ENCODE data around the gene GABRG3. TPM values are rescaled to one million over a fixed set of nuclear protein-coding genes. Genes with fewer than 3 reads are reported as not detected.

The GABRG3 gene
- total RNA-seq, 2 experiments from 2014 or later: not detected

DNA sequence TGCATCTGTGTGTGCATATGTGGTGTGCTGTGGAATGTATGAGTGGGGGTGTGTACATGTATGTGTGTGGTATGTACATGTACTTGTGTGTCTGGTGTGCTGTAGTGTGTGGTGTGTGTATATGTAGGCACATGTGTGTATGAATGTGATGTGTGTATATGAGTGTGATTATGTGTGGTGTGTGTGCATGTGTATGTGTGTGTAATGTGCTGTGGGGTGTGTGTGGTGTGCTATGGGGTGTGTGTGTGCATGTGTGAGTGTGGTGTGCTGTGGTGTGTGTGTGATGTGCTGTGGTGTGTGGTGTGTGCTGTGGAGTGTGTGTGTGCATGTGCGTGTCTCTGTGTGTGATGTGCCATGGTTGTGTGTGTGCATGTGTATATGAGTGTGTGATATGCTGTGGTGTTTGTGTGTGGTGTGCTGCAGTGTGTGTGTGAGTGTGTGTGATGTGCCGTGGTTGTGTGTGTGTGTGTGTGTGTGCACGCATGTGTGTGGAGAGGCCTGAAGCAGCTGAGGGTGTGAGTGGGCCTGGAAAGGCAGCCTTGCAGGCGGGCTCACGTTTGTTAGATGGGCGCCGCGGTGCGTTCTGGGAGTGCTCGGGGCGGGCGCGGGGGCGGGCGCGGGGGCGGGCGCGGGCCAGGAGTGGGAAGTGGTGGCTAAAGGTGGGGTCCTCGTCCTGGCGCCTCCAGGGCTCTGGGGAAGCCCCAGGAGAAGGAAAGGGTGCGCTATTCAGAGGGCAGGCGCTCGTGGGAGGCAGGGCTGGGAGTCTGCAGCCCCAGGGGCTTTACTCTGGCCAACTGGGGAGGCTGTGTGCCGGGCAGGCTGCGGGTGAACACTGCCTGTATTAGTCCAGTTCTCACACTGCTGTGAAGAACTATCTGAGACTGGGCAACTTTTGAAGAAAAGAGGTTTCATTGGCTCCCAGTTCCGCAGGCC lies 116.9 kb downstream of the GABRG3 start:
- no peaks in the 10 kb centered on the region for H3K36me3 ChIP-seq (ENCODE audit: insufficient read depth, low read length)
- intact Hi-C loops (cut with DNase I, micrococcal nuclease): no loop called here
- TF ChIP-seq, protein P1, sequence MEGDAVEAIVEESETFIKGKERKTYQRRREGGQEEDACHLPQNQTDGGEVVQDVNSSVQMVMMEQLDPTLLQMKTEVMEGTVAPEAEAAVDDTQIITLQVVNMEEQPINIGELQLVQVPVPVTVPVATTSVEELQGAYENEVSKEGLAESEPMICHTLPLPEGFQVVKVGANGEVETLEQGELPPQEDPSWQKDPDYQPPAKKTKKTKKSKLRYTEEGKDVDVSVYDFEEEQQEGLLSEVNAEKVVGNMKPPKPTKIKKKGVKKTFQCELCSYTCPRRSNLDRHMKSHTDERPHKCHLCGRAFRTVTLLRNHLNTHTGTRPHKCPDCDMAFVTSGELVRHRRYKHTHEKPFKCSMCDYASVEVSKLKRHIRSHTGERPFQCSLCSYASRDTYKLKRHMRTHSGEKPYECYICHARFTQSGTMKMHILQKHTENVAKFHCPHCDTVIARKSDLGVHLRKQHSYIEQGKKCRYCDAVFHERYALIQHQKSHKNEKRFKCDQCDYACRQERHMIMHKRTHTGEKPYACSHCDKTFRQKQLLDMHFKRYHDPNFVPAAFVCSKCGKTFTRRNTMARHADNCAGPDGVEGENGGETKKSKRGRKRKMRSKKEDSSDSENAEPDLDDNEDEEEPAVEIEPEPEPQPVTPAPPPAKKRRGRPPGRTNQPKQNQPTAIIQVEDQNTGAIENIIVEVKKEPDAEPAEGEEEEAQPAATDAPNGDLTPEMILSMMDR (IDR thresholded peaks at IDR 0.05): no peak
- Mint-ChIP-seq H3K27me3 (no peaks in the 10 kb centered on the region), H3K36me3 (ENCODE audit: low read depth) (no peaks in the 10 kb centered on the region), H3K27ac (no peak overlapping the region), H3K9me3 (peaks cover 6% of the 10 kb centered on the region), H3K4me1 (ENCODE audit: low read depth) (no peaks in the 10 kb centered on the region), H3K4me3 (no peak overlapping the region)
- POLR2A ChIA-PET: no interaction called here
- CTCF ChIA-PET: no interaction called here
- no peak for DNase-seq
- ATAC-seq (ENCODE audit: poor library complexity): no peak
- no peaks in the 10 kb centered on the region for H3K4me1 ChIP-seq (ENCODE audit: insufficient read depth, low read length)
- no peak overlapping the region for H3K4me3 ChIP-seq (ENCODE audit: low read length)
- H3K9me3 ChIP-seq (ENCODE audit: control insufficient read depth in 1 of 2, insufficient read depth in 1 of 2, low read length in 2 of 2): peaks cover 0 to 35% of the 10 kb centered on the region in 2 experiments
- H3K27me3 ChIP-seq (ENCODE audit: control insufficient read depth in 1 of 2, insufficient read depth in 2 of 2, low read length in 2 of 2): no peaks in the 10 kb centered on the region
- no peak overlapping the region for H3K27ac ChIP-seq (ENCODE audit: low read depth in 1 of 2, low read length in 2 of 2)

DNA sequence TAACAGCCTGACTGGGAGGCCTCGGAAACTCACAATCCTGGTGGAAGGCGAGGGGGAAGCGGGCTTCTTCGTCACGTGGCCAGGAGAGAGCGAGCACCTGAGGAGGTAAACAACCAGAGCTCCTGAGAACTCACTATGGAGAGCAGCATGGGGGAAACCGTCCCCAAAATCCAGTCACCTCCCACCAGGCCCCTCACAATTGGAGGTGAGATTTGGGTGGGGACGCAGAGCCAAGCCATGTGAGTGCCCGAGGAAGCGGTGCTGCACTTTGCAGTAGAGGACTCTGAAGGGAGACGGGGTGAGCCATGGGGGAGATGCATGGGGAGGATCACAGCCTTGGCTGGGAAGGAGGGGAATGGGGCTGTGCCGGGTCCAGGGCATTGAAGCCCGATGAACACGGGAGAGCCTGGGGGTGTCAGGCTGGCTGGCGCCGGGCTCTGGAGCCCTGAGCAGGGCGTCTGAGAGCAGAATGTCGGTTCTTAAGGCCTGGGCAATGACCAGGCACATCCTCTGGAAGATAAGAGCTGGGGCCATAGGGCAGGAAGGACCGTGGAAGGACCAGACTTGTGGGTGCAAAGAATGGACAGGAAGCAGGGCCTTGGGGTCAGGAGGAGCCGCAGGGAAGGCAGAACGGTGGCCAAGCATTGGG lies 117.7 kb downstream of the GABRG3 start:
- H3K4me3 Mint-ChIP-seq: no peak overlapping the region
- POLR2A ChIA-PET: no interaction called here
- ATAC-seq (ENCODE audit: poor library complexity) (no peak), DNase-seq (no peak)
- no peaks in the 10 kb centered on the region for H3K36me3 Mint-ChIP-seq (ENCODE audit: low read depth)
- TF ChIP-seq, protein P1 (IDR thresholded peaks at IDR 0.05): no peak
- H3K27ac Mint-ChIP-seq: no peak overlapping the region
- H3K27me3 ChIP-seq (ENCODE audit: control insufficient read depth in 1 of 2, insufficient read depth in 2 of 2, low read length in 2 of 2): no peaks in the 10 kb centered on the region
- CTCF ChIA-PET: no interaction called here
- peaks cover 0 to 35% of the 10 kb centered on the region in 2 experiments for H3K9me3 ChIP-seq (ENCODE audit: control insufficient read depth in 1 of 2, insufficient read depth in 1 of 2, low read length in 2 of 2)
- no peaks in the 10 kb centered on the region for H3K4me1 Mint-ChIP-seq (ENCODE audit: low read depth)
- no peaks in the 10 kb centered on the region for H3K4me1 ChIP-seq (ENCODE audit: insufficient read depth, low read length)
- no peaks in the 10 kb centered on the region for H3K27me3 Mint-ChIP-seq
- H3K9me3 Mint-ChIP-seq: peaks cover 8% of the 10 kb centered on the region
- H3K27ac ChIP-seq (ENCODE audit: low read depth in 1 of 2, low read length in 2 of 2): no peak overlapping the region
- intact Hi-C loops (cut with DNase I, micrococcal nuclease): no loop called here
- H3K4me3 ChIP-seq (ENCODE audit: low read length): no peak overlapping the region
- no peaks in the 10 kb centered on the region for H3K36me3 ChIP-seq (ENCODE audit: insufficient read depth, low read length)

DNA sequence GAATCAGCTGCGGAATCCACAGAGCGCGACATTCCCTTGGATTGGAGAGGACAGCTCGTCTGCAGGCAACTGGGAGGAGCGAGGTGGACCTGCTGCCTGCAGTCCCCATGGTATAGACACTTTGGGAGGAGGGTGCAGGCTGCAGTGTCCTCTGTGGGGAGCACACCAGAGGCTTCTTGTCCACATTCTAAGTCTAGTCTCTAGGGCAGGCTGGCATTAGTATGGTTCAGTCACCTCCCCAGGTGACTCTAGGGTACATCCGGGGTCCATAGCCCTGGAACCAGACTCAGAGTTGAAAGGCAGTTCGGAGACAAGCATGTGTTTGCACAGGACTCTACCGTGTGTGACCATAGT lies 118.2 kb downstream of the GABRG3 start:
- ATAC-seq (ENCODE audit: poor library complexity): no peak
- CTCF ChIA-PET: no interaction called here
- H3K9me3 Mint-ChIP-seq: peaks cover 8% of the 10 kb centered on the region
- H3K4me1 Mint-ChIP-seq (ENCODE audit: low read depth): no peaks in the 10 kb centered on the region
- no peak overlapping the region for H3K4me3 ChIP-seq (ENCODE audit: low read length)
- no peak overlapping the region for H3K4me3 Mint-ChIP-seq
- no peaks in the 10 kb centered on the region for H3K36me3 ChIP-seq (ENCODE audit: insufficient read depth, low read length)
- intact Hi-C loops (cut with DNase I, micrococcal nuclease): no loop called here
- H3K27ac Mint-ChIP-seq: no peak overlapping the region
- H3K27ac ChIP-seq (ENCODE audit: low read depth in 1 of 2, low read length in 2 of 2): no peak overlapping the region
- H3K9me3 ChIP-seq (ENCODE audit: control insufficient read depth in 1 of 2, insufficient read depth in 1 of 2, low read length in 2 of 2): peaks cover 0 to 35% of the 10 kb centered on the region in 2 experiments
- DNase-seq: no peak
- H3K36me3 Mint-ChIP-seq (ENCODE audit: low read depth): no peaks in the 10 kb centered on the region
- H3K4me1 ChIP-seq (ENCODE audit: insufficient read depth, low read length): no peaks in the 10 kb centered on the region
- POLR2A ChIA-PET: no interaction called here
- no peaks in the 10 kb centered on the region for H3K27me3 ChIP-seq (ENCODE audit: control insufficient read depth in 1 of 2, insufficient read depth in 2 of 2, low read length in 2 of 2)
- TF ChIP-seq, protein P1 (IDR thresholded peaks at IDR 0.05): no peak
- no peaks in the 10 kb centered on the region for H3K27me3 Mint-ChIP-seq

All from CD4-positive, alpha-beta T cell (primary cell).